ENCODE measurements around the gene BAIAP3.

Gene BAIAP3

GRCh38 chr16:1287982-1288670 is 45.3 kb upstream of the BAIAP3 start:
- Histone ChIP-seq H3K27me3 (ENCODE audit: insufficient read depth, poor library complexity, severe bottlenecking) (peaks cover 59% of the 10 kb centered on the region), H3K27ac (ENCODE audit: poor library complexity, severe bottlenecking) (no peak overlapping the region), H3K4me3 (ENCODE audit: severe bottlenecking) (no peak overlapping the region), H3K36me3 (ENCODE audit: low read depth) (no peaks in the 10 kb centered on the region), H3K4me1 (ENCODE audit: insufficient read depth, poor library complexity, severe bottlenecking) (no peaks in the 10 kb centered on the region), H3K9me3 (ENCODE audit: severe bottlenecking) (no peaks in the 10 kb centered on the region)
- ATAC-seq (ENCODE audit: low read depth) (no peak; the same call in 2 of the 3 replicates), DNase-seq (ENCODE audit: low spot score) (peak; percentile 61)
- TF ChIP-seq, protein P1, sequence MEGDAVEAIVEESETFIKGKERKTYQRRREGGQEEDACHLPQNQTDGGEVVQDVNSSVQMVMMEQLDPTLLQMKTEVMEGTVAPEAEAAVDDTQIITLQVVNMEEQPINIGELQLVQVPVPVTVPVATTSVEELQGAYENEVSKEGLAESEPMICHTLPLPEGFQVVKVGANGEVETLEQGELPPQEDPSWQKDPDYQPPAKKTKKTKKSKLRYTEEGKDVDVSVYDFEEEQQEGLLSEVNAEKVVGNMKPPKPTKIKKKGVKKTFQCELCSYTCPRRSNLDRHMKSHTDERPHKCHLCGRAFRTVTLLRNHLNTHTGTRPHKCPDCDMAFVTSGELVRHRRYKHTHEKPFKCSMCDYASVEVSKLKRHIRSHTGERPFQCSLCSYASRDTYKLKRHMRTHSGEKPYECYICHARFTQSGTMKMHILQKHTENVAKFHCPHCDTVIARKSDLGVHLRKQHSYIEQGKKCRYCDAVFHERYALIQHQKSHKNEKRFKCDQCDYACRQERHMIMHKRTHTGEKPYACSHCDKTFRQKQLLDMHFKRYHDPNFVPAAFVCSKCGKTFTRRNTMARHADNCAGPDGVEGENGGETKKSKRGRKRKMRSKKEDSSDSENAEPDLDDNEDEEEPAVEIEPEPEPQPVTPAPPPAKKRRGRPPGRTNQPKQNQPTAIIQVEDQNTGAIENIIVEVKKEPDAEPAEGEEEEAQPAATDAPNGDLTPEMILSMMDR (IDR thresholded peaks at IDR 0.05; ENCODE audit: poor library complexity, severe bottlenecking) = no peak

GRCh38 chr16:1288813-1289476 is 44.5 kb upstream of the BAIAP3 start:
- DNase-seq (ENCODE audit: low spot score) = peak; percentile 47
- TF ChIP-seq, protein P1 (IDR thresholded peaks at IDR 0.05; ENCODE audit: poor library complexity, severe bottlenecking) = no peak
- H3K27me3 ChIP-seq (ENCODE audit: insufficient read depth, poor library complexity, severe bottlenecking) = peaks cover 59% of the 10 kb centered on the region

DNA sequence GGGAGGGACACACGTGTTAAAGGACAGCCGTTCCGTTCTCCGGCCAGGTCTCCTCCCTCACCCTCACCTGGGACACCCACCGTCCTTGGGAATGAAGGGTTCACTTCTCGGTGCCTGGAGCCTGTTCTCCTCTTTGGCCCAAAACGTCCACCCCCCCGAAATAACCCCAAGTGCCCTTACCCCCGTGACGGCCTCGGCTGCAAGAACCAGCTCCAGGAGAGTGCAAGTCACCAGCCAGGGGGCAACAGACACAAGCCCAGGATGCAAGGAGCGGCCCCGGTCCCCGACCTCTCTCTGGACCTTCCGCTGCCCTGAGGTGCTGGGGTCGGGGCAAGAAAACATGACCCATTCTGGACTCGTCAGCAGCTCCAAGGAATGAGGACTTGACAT is 44.0 kb upstream of the BAIAP3 start:
- Histone ChIP-seq H3K27ac (ENCODE audit: poor library complexity, severe bottlenecking) (no peak overlapping the region), H3K27me3 (ENCODE audit: insufficient read depth, poor library complexity, severe bottlenecking) (peaks cover 55% of the 10 kb centered on the region), H3K36me3 (ENCODE audit: low read depth) (no peaks in the 10 kb centered on the region), H3K9me3 (ENCODE audit: severe bottlenecking) (no peaks in the 10 kb centered on the region), H3K4me1 (ENCODE audit: insufficient read depth, poor library complexity, severe bottlenecking) (no peaks in the 10 kb centered on the region), H3K4me3 (ENCODE audit: severe bottlenecking) (no peak overlapping the region)
- TF ChIP-seq, protein P1 (IDR thresholded peaks at IDR 0.05; ENCODE audit: poor library complexity, severe bottlenecking) = no peak
- DNase-seq (ENCODE audit: low spot score) (no peak), ATAC-seq (ENCODE audit: low read depth) (no peak)

More at GRCh38 chr16:1288813-1289476, 44.5 kb upstream of the BAIAP3 start:
- Histone ChIP-seq H3K4me1 (ENCODE audit: insufficient read depth, poor library complexity, severe bottlenecking) (no peaks in the 10 kb centered on the region), H3K27ac (ENCODE audit: poor library complexity, severe bottlenecking) (no peak overlapping the region), H3K9me3 (ENCODE audit: severe bottlenecking) (no peaks in the 10 kb centered on the region), H3K36me3 (ENCODE audit: low read depth) (no peaks in the 10 kb centered on the region), H3K4me3 (ENCODE audit: severe bottlenecking) (no peak overlapping the region)
- no peak for ATAC-seq (ENCODE audit: low read depth)

GRCh38 chr16:1290063-1290501 is 43.4 kb upstream of the BAIAP3 start:
- TF ChIP-seq, protein P1 (IDR thresholded peaks at IDR 0.05; ENCODE audit: poor library complexity, severe bottlenecking) = no peak
- Histone ChIP-seq H3K36me3 (ENCODE audit: low read depth) (no peaks in the 10 kb centered on the region), H3K4me3 (ENCODE audit: severe bottlenecking) (no peak overlapping the region), H3K4me1 (ENCODE audit: insufficient read depth, poor library complexity, severe bottlenecking) (no peaks in the 10 kb centered on the region), H3K27ac (ENCODE audit: poor library complexity, severe bottlenecking) (no peak overlapping the region), H3K27me3 (ENCODE audit: insufficient read depth, poor library complexity, severe bottlenecking) (peaks cover 55% of the 10 kb centered on the region), H3K9me3 (ENCODE audit: severe bottlenecking) (no peaks in the 10 kb centered on the region)
- ATAC-seq (ENCODE audit: low read depth) (no peak), DNase-seq (ENCODE audit: low spot score) (no peak)

Data from RWPE2 (cell line).